HUDEP-2 (cell line): ENCODE data around the gene CAMK2D.

ENCODE experiments used
- DNase-seq, 76 experiments: peaks; one replicate each; lab custom pipeline; 2025; ENCODE audit not compliant: unreplicated experiment in 76 of 76; lab: John Stamatoyannopoulos, UW

Gene CAMK2D

GRCh38 chr4:113644398-113644797 lies 117.1 kb downstream of the CAMK2D start:
- DNase-seq, result no peak

DNA sequence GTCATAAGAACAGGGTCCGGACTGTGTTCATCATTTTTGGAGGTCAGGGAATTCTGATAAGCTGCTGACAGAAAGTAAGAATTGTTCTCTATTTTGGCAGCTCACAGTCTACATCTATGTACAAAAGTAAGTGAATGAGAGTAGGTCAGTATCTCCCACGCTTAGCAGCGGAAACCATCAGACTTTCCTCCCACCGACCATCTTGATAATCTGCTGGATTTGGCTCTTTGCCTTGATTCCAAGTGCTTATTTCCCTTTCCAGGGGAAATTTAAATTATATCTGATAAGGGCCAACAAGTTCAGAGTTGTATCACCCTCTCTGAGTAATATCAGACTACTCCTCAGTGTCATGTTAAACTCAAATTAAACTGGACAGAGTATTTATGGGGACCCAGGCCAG lies 118.0 kb downstream of the CAMK2D start:
- no peak for DNase-seq

DNA sequence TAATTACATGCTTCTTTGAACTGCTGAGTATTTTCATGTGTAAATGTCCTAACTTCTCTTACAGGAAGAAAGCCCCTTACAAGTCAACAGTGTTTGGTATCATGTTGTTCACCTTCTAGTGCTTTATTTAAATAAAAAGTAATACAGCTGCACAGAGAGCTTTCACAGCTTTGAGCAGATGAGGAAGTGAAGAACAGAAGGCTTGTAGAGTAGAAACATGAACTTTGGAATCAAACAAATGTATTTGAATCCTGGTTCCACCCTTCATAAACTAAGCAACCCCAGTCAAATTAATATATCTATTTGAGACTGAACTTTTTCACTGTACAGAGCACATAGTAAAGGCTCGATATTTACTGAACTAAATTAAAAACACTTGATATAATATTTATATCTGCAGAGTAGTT lies 120.5 kb downstream of the CAMK2D start:
- no peak for DNase-seq

GRCh38 chr4:113639326-113639725 lies 122.2 kb downstream of the CAMK2D start:
- no peak for DNase-seq

- no peak for DNase-seq
Measured at GRCh38 chr4:113638562-113638832, 123.0 kb downstream of the CAMK2D start.

- no peak for DNase-seq
Measured at GRCh38 chr4:113637823-113638561, 123.5 kb downstream of the CAMK2D start.

GRCh38 chr4:113637363-113637762 lies 124.2 kb downstream of the CAMK2D start:
- DNase-seq, result no peak

DNA sequence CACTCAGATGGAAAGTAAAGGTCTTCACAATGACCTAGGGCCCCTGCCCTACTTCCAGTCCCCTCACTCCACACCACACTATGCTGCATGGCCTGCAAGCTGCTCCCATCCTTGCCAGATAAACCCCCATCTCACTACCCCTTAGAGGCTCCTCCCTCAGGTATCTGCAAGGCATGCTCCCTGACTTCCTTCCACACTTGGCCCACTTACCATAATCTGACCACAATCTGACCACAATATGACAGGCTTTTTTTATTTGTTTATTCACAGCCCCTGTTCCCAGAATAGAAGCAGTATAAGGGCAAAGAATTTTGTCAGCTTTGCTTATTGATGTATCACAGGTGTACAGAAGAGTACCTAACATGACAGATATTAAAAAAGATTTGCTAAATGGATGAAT lies 124.7 kb downstream of the CAMK2D start:
- no peak for DNase-seq

GRCh38 chr4:113636438-113636818 lies 125.1 kb downstream of the CAMK2D start:
- no peak for DNase-seq

GRCh38 chr4:113635739-113636437 lies 125.7 kb downstream of the CAMK2D start:
- DNase-seq, result no peak

DNA sequence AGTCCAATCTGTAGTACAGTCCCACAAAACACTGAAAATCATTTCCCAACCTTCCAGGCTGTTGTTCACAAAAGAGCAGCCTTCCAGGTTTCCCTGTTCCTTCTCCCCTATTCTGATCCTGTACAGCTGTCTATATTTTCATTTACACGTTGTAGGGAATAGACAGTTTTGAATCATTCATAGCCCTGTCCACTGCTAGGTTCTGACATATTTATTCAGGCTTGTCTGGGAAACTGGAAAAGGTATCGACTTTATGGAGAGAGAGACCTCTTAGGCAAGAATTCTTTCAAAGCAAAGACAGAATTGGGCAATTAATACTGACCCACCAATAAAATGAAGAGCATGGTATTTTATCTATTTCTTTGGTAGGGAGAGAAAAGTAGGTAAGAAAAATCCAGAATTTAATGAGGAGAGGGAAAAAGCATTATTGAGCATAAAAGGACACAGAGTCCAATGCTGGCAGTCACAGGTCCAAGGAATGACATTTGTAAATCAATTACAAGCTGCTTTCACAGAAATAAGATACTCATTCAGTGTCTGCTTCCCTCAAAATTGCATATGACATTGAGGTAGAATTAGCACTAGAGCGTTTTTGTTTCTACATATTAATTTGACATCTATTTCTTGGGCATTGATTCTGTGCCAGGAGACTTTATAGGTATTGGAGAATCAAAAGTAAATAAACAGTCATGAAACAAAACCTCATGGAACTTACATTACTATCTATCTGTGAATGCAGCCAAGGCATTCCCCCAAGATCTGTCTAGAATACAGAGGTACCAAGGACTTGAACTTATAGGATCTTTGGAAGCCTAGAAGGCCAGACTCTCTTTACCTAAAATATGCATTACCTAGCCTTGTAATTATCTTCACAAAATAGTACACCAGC lies 127.2 kb downstream of the CAMK2D start:
- no peak for DNase-seq

DNA sequence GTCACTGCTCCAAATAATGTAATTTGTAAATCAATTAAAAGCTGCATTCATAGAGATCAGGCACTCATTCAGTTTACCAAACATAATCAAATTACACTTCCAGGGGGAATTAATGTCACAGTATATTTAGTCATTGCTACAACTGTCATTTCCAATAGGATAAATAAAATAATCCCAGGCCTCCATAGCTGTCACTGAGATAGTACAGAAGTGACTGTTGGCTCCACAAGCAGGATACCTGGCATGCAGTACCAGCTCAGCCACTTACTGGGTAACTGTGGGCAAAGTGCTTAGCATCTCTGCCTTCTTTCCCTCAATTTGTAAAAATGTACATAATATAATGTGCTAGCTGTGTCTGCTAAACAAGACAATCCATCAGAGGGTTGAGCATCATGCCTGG lies 128.1 kb downstream of the CAMK2D start:
- DNase-seq, result no peak

- no peak for DNase-seq
Measured at GRCh38 chr4:113628711-113629110, 132.8 kb downstream of the CAMK2D start.

GRCh38 chr4:113627321-113627720 lies 134.2 kb downstream of the CAMK2D start:
- DNase-seq, result no peak

DNA sequence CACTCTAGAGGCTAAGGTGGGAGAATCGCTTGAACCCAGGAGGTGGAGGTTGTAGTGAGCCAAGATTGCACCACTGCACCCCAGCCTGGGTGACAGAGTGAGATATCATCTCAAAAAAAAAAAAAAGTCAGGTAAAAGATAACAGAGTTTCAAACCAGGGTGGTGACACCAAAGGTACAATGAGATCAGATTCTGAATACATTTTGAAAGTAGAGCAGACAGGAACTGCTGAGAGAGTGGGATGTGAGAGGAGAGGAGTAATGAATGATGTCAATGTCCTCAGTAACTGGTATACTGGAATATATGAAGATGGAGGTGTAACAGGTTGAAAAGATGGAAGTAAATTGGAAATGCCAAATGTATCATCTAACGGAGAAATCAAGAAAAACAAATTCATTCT lies 135.6 kb downstream of the CAMK2D start:
- DNase-seq, result no peak

DNA sequence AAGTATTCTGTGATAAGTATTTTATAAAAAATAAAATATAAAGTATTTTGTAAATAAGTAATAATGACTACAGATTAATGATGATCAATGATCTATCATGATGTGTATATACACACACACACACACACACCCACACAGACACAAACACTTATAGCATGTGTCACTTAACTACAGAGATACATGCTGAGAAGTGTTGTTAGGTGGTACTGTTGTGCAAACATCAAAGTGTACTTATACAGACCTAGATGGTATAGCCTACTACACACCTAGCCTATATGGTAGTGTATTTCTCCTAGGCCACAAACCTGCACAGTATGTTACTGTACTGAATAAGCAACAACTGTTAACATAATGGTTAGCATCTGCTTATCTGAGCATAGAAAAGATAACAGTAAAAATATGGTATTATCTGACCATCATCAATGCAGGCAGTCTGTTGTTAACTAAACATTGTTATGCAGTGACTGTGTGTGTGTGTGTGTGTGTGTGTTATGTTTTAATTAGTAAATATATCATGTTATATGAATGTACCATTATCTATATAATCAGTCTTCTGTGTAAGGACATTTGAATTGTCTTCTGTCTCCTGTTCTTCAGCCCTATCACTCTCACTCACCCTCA lies 138.2 kb downstream of the CAMK2D start:
- no peak for DNase-seq

- DNase-seq, result no peak
Measured at GRCh38 chr4:113621633-113622032, 139.9 kb downstream of the CAMK2D start.

- no peak for DNase-seq
Measured at GRCh38 chr4:113620032-113620431, 141.5 kb downstream of the CAMK2D start.

DNA sequence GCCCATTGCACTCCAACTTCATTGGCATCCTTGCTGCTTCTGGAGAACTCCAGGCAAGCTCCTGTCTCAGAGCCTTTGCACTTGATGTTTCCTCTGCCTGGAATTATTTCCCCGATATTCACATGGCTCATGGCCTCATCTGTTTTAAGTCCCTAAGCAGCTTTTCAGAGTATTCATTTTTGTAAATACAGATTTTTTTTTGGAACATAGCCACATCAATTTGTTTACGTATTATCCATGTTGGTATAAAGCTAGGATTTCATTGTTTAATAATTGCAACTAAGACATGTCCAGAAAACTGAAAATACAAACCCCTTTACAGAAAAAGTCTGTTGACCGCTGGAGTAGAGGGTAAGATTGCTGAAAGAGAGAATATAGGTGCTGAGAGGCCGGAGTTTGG lies 142.0 kb downstream of the CAMK2D start:
- DNase-seq, result no peak

GRCh38 chr4:113618205-113618604 lies 143.3 kb downstream of the CAMK2D start:
- DNase-seq, result no peak

DNA sequence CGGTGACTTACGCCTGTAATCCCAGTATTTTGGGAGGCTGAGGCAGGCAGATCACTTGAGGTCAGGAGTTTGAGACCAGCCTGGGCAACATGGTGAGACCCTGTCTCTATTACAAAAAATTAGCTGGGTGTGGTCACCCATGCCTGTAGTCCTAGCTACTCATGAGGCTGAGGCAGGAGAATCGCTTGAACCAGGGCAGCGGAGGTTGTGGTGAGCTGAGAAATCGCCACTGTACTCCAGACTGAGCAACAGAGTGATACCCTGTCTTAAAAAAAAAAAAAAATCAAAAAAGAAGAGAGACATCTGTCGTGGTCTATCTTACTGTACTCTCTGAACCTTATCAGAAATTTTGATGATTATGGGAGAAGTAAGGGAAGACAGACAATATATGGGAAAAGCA lies 144.3 kb downstream of the CAMK2D start:
- DNase-seq, result no peak
